Body of pancreas (tissue), 4 donors: ENCODE data around the gene FBRS. TPM values are rescaled to one million over a fixed set of nuclear protein-coding genes. Genes with fewer than 3 reads are reported as not detected.
"Not testable (repeated sequence)": the region's sequence is repeated elsewhere in the genome, so short reads cannot be mapped to it uniquely, and the experiment has no call there.

Experiments used
- ATAC-seq: fragments of 150-250 bp; one replicate; pipeline ENCODE4 v1.9.1; 2016
- DNase-seq, 4 donors: peaks; one replicate each; pipeline ENCODE4 v3.0.0-alpha.2; 2019
- H3K27ac ChIP-seq, 4 donors: fragments of 200-600 bp; sonication (generic); 1 replicate in 3 of 4; 2 replicates in 1 of 4; pipeline versions ENCODE4 v1.5.1 to v1.6.1; 2016 to 2019; ENCODE audit warnings: mild to moderate bottlenecking in 1 of 4, mixed read lengths in 1 of 4, moderate library complexity in 1 of 4
- H3K27me3 ChIP-seq, 2 donors: fragments of 200-600 bp; sonication (generic); one replicate each; pipeline ENCODE4 v1.6.0; 2016; ENCODE audit warnings: mild to moderate bottlenecking in 1 of 2
- H3K36me3 ChIP-seq, 2 donors: fragments of 200-600 bp; sonication (generic); replicated peaks in 1 of 2; 2 replicates each; pipeline ENCODE4 v1.5.1; 2016; ENCODE audit warnings: low read depth in 2 of 2; ENCODE audit not compliant: insufficient read depth in 1 of 2
- H3K4me1 ChIP-seq: fragments of 200-600 bp; sonication (generic); one replicate; pipeline ENCODE4 v1.6.0; 2016
- H3K4me3 ChIP-seq, 2 donors: fragments of 200-600 bp; sonication (generic); 1 replicate in 1 of 2; 2 replicates in 1 of 2; pipeline ENCODE4 v1.5.1; 2016 to 2019
- H3K9me3 ChIP-seq, 3 donors: fragments of 200-600 bp; sonication (generic); 1 replicate in 2 of 3; 2 replicates in 1 of 3; pipeline ENCODE4 v1.5.1; 2016
- CTCF ChIP-seq, 7 experiments: fragments of 450-650 bp in 4 of 7; fragments of 200-600 bp in 3 of 7; sonication (generic) in 3 of 7; IDR thresholded peaks; one replicate each; pipeline ENCODE4 v1.5.1; 2016 to 2019; ENCODE audit warnings: antibody characterized with exemption in 7 of 7
- POLR2A ChIP-seq, 3 donors: fragments of 450-650 bp; IDR thresholded peaks; one replicate each; pipeline ENCODE4 v1.6.1; 2016; ENCODE audit warnings: antibody characterized with exemption in 3 of 3, mild to moderate bottlenecking in 2 of 3
- WGBS, 2 donors: methylation state at CpG; one replicate each; pipeline ENCODE4 v1.1.5; 2017; 5-methylcytosine and 5-hydroxymethylcytosine counted together
- intact Hi-C: fragments of 100-400 bp; cut with DNase I; formaldehyde crosslinking; loops from one replicate; pipeline ENCODE4 v1.15.1; 2023
- total RNA-seq, 2 donors: library from RNA; depleted of rRNA; stranded (reverse); fragments of >200 nt; gene quantifications; one replicate each; pipeline ENCODE4 v1.1.0, GENCODE V29; 2016

Gene FBRS
- total RNA-seq, 2 donors from 2014 or later: 20.8 to 76.8 TPM

- ATAC-seq (no peak), DNase-seq (no peak)
- intact Hi-C loops: no loop called here
- H3K4me3 ChIP-seq: peak overlapping the region in 1 of 2 donors; percentile 4
- peaks cover 14% of the 10 kb centered on the region for H3K4me1 ChIP-seq
- no peaks in the 10 kb centered on the region for H3K36me3 ChIP-seq
- WGBS, 2 donors: 87 to 89% methylated on average over 17 of the region's 17 CpGs
- H3K27ac ChIP-seq: peak overlapping the region in 3 of 4 donors; percentile 80 to 93 (median 91)
- no peak for TF ChIP-seq POLR2A (IDR thresholded peaks at IDR 0.05)
- no peak for TF ChIP-seq CTCF (IDR thresholded peaks at IDR 0.05)
- H3K9me3 ChIP-seq: no peaks in the 10 kb centered on the region
- H3K27me3 ChIP-seq: no peaks in the 10 kb centered on the region
Observed at GRCh38 chr16:30633526-30633925, 24.7 kb upstream of the FBRS start.

- no peak for DNase-seq
- no peak for TF ChIP-seq CTCF (IDR thresholded peaks at IDR 0.05)
- TF ChIP-seq POLR2A (IDR thresholded peaks at IDR 0.05): no peak
- H3K4me3 ChIP-seq: no peak overlapping the region
- no peaks in the 10 kb centered on the region for H3K9me3 ChIP-seq
- H3K27me3 ChIP-seq: no peaks in the 10 kb centered on the region
- ATAC-seq: no peak
- H3K36me3 ChIP-seq: no peaks in the 10 kb centered on the region
- 90 to 96% methylated on average over 7 of the region's 7 CpGs for WGBS, 2 donors
- H3K27ac ChIP-seq: no peak overlapping the region
- intact Hi-C loops: no loop called here
- H3K4me1 ChIP-seq: peaks cover 19% of the 10 kb centered on the region
Observed at GRCh38 chr16:30636599-30636998, 21.6 kb upstream of the FBRS start.

- 95 to 96% methylated on average over 10 of the region's 10 CpGs for WGBS, 2 donors
- not testable (repeated sequence) for DNase-seq, ATAC-seq
Observed at GRCh38 chr16:30637139-30637538, 21.1 kb upstream of the FBRS start.

GRCh38 chr16:30637944-30638343 is 20.3 kb upstream of the FBRS start:
- ATAC-seq: no peak
- intact Hi-C loops: no loop called here
- WGBS, 2 donors: 0 to 14% methylated on average over 1 of the region's 1 CpG
- H3K4me1 ChIP-seq: peaks cover 19% of the 10 kb centered on the region
- H3K9me3 ChIP-seq: no peaks in the 10 kb centered on the region
- TF ChIP-seq CTCF (IDR thresholded peaks at IDR 0.05) (peak in 4 of 7 experiments; percentile 11 to 21 (median 20)), POLR2A (IDR thresholded peaks at IDR 0.05) (no peak)
- no peak overlapping the region for H3K4me3 ChIP-seq
- H3K27ac ChIP-seq: no peak overlapping the region
- no peaks in the 10 kb centered on the region for H3K27me3 ChIP-seq
- H3K36me3 ChIP-seq: no peaks in the 10 kb centered on the region
- no peak for DNase-seq

More at GRCh38 chr16:30637139-30637538, 21.1 kb upstream of the FBRS start:
- H3K36me3 ChIP-seq, H3K27me3 ChIP-seq, H3K27ac ChIP-seq, H3K9me3 ChIP-seq, intact Hi-C loops, H3K4me3 ChIP-seq: not testable (repeated sequence)
- H3K4me1 ChIP-seq: peaks cover 19% of the 10 kb centered on the region

GRCh38 chr16:30641378-30641982 is 16.8 kb upstream of the FBRS start:
- Histone ChIP-seq H3K4me3 (no peak overlapping the region), H3K9me3 (no peaks in the 10 kb centered on the region), H3K36me3 (no peaks in the 10 kb centered on the region), H3K27me3 (no peaks in the 10 kb centered on the region), H3K27ac (no peak overlapping the region), H3K4me1 (peaks cover 5% of the 10 kb centered on the region)
- DNase-seq (no peak), ATAC-seq (no peak)
- TF ChIP-seq CTCF (IDR thresholded peaks at IDR 0.05): no peak
- TF ChIP-seq POLR2A (IDR thresholded peaks at IDR 0.05): no peak
- intact Hi-C loops: no loop called here
- 57 to 75% methylated on average over 3 of the region's 3 CpGs for WGBS, 2 donors
